NCI-H226 (cell line): ENCODE measurements around the gene TET1.
"Not testable (repeated sequence)": the region's sequence is repeated elsewhere in the genome, so short reads cannot be mapped to it uniquely, and the experiment has no call there.

ENCODE experiments used
- DNase-seq: peaks from one replicate; pipeline ENCODE4 v3.0.0-alpha.2; 2015

The TET1 gene

DNA sequence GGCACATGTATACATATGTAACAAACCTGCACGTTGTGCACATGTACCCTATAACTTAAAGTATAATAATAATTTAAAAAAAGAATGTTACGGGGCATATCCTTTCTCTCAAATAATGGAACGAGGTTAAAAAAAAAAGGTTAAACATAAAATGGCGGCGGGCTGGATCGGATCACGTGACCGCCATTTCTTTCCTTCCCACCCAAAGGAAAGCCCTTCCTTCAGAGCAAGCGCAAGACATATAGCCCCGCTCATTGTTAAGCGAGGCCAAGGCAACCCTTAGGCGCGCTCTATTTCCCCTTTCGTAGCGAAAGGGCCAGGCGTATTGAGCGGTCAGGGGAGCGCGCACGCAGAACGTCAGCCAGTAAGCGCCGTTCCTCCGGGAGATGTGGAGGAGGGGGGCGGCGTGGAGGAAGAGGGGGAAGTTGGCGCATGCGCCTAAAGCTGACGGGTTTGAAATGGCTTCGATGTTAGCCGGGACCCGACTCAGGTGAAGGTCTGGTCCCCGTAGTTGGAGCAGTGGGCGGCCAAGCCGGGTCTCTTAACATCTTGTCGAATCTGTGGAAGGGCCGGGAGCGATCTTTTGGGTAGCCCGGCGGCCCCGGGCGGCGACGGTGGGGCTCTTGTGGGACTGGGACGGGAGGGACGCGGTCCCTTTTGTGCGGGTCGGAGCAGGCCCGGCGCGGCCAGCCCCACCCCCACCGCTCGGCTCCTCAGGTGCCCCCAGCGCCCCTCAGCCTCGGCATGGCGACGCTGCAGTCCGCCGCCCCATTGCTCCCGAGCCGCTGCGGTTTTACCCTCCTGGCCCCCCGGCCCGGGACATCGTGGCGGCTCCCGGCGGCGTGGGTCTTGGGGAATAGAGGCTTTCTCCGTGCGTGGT lies 160.9 kb downstream of the TET1 start, which contains the start of gene CCAR1:
CCAR1 (plus strand) TSS at position 447 of the 880 bp plus-strand sequence. CDS start 1,266 bp downstream, outside the sequence.
- DNase-seq = peak; percentile 99

DNA sequence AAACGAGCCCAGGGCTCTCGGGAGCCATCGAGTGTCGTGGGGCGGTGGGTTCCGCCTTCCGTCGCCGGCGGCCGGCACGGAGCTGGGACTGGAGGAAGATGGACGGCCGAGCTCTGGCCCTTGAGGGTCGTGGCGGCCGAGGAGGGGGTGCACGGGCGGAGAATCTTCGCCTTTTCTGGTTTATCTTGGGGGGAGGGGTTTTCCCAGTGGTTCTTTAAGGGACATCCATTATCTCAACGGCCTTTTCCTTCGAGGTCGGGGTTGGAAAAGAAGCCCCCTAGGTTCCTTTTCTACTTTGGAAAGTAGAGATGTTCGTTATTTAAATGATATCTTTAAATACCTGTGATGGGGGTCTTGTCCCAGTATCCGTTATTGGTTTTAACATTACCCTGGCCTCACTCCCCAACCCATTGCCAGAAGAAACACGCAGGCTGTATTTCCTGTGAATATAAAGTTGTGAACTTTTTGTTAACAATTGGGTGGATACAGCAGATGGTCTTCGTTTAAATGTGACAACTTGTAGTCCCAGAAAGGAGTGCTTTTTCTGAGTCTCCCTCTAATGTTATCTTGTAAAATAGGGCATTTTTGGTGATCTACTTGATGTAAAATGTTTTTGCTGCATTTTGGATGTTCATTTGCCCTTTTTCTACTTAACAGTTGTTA lies 161.7 kb downstream of the TET1 start:
- DNase-seq = no peak

DNA sequence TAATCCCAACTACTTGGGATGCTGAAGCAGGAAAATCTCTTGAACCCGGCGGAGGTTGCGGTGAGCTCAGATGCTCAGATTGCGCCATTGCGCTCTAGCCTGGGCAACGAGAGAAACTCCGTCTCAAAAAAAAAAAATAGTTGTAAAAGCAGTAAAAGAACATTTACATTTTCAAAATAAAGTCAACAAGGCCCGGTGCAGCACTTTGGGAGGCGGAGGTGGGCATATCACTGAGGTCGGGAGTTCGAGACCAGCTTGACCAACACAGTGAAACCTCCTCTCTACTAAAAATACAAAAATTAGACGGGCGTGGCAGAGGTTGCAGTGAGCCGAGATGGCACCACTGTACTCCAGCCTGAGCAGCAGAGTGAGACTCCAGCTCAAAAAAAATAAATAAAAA lies 164.9 kb downstream of the TET1 start:
- no peak for DNase-seq

DNA sequence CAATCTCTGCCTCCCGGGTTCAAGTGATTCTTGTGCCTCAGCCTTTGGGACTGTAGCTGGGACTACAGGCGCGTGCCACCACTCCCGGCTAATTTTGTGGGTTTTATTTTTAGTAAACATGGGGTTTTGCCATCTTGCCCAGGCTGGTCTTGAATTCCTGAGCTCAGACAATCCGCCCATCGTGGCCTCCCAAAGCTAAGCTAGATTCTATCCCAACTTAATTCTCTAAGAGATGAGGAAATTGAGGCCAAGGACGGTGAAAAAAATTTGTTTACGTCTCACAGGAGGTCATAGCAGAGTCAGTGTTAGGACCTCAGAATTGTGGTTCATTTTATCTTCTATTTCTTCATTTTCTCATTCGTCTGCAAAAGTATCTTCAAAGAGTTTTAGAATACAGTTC lies 167.0 kb downstream of the TET1 start:
- DNase-seq = no peak

DNA sequence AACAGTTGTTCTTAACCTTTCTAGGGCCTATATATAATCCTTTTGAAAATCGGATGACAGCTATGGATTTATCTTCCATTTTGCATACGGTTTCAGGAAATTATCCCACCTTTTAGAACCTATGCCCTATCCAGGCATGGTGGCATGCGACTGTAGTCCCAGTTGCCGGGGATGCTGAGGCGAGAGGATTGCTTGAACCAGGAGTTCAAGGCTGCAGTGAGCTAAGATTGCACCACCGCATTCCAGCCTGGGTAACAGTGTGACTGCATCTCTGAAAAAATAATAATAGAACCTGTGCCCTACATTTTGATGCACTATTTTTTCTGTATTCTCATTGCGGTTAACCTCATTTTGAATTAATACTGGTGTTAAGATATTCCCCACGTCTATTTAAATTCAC lies 172.5 kb downstream of the TET1 start:
- DNase-seq = no peak

DNA sequence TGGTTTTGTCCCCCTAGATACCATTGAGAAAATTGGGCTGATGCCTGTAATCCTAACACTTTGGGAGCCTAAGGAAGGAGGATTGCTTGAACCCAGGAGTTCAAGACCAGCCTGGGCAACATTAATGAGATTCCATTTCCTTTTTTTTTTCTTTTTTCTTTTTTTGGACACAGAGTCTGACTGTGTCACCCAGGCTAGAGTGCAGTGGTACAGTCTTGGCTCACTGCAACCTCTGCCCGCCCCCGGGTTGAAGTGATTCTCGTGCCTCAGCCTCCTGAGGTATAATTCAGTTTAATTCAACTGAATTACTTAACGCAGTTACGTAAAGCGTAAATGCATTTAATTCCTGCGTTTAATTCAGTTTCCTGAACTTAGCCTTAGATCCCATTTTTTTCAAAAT lies 174.2 kb downstream of the TET1 start:
- DNase-seq = no peak

DNA sequence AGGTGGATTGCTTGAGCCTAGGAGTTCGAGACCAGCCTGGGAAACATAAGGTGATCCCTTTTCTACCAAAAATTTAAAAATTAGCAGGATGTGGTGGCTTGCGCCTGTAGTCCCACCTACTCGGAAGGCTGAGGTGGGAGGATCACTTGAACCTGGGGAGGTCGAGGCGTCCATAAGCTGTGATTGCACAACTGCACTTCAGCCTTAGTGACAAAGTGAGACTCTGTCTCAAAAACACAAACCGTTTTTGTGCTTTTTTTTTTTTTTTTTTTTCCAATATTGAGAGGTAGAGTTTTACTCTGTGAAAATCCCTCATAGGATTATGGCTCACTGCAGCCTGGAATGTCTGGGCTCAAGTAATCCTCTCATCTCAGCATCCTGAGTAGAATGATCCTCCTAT lies 175.0 kb downstream of the TET1 start:
- DNase-seq = no peak

DNA sequence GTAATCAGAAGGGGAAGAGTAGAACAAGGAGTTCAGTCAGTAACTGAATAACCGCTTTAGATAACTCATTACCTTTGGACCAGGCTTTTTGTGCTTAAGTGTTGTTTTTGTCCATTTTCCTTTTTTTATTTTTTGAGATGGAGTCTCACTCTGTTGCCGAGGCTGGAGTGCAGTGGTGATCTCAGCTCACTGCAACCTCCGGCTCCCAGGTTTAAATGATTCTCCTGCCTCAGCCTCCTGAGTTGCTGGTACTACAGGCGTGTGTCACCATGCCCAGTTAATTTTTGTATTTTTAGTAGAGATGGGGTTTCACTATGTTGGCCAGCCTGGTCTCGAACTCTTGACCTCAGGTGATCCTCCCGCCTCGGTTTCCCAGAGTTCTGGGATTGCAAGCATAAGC lies 175.6 kb downstream of the TET1 start:
- DNase-seq = not testable (repeated sequence)

DNA sequence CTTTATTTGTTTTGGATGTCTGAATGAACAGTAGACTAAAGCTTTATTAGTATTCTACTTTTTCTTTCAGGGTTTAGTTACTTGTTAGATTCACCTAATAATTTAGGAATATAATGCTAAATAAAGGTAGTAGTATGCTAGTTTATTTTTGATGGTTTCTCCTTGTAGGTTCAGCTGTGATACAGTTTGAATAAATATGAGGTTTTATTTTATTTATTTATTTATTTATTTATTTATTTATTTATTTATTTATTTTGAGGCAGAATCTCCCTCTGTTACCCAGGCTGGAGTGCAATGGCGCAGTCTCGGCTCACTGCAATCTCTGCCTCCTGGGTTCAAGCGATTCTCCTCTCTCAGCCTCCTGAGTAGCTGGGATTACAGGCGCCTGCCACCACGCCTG lies 180.5 kb downstream of the TET1 start:
- not testable (repeated sequence) for DNase-seq

DNA sequence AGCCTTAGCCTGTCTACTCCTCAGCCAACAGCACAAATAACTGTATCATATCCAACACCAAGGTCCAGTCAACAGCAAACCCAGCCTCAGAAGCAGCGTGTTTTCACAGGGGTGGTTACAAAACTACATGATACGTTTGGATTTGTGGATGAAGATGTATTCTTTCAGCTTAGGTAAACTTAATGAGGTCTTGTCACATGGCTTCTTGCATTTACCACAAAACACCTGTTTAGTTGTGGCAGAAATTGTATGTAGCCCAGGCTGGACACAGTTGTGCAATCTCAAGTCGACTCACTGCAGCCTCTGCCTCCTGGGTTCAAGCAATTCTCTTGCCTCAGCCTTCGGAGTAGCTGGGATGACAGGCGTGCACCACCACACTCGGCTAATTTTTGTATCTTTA lies 182.3 kb downstream of the TET1 start:
- DNase-seq = no peak
